GM10266 (cell line): ENCODE results near the gene PELI1.

Experiments used
- DNase-seq: peaks from one replicate; pipeline ENCODE4 v3.0.0; 2012; ENCODE audit errors: extremely low spot score
- TF ChIP-seq, protein P1 (sequence below): IDR thresholded peaks from 2 replicates; pipeline ENCODE4 v1.5.1; 2012; ENCODE audit warnings: mild to moderate bottlenecking, low read depth; ENCODE audit not compliant: control insufficient read depth, insufficient read depth; ENCODE audit errors: missing control alignments

Gene PELI1

DNA sequence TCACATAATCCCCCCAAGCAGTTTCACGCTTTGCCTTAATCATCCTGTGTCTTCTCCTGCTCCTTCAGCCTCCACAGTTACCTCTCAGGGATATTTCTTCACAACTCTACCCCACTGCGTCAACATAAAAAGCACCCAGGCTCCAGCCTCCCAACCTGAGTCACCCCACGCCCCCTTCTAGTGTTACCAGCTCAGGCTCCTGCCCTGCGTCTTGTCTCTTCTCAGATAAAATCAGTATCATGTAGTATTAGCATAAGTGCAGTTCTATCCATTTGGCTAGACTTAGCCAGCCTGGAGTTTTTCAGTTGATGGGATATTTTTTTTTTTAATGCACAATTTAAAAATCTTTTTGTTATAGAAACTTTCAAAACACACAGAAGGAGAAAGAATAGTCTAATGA is 9.6 kb upstream of the PELI1 start:
- TF ChIP-seq, protein P1, sequence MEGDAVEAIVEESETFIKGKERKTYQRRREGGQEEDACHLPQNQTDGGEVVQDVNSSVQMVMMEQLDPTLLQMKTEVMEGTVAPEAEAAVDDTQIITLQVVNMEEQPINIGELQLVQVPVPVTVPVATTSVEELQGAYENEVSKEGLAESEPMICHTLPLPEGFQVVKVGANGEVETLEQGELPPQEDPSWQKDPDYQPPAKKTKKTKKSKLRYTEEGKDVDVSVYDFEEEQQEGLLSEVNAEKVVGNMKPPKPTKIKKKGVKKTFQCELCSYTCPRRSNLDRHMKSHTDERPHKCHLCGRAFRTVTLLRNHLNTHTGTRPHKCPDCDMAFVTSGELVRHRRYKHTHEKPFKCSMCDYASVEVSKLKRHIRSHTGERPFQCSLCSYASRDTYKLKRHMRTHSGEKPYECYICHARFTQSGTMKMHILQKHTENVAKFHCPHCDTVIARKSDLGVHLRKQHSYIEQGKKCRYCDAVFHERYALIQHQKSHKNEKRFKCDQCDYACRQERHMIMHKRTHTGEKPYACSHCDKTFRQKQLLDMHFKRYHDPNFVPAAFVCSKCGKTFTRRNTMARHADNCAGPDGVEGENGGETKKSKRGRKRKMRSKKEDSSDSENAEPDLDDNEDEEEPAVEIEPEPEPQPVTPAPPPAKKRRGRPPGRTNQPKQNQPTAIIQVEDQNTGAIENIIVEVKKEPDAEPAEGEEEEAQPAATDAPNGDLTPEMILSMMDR: no peak
- no peak for DNase-seq

DNA sequence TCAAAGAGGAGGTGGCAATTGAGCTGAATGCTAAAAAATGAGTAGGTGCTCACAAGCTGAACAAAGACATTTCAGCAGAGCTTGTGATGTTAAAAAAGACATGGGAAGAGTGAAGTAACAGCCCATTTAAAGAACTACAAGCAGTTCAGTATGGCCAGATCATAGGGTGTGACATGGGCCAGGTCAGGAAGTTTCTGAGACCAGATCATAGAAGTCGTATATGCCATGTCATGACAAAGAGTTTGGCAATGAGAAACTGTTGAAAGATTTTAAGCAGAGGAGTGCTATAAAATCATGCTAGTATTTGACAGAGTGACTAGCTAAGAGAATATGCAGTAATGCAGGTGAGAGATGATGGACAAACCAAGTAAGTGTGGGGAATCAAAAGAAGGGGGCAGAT is 7.3 kb upstream of the PELI1 start:
- TF ChIP-seq, protein P1: no peak
- no peak for DNase-seq

DNA sequence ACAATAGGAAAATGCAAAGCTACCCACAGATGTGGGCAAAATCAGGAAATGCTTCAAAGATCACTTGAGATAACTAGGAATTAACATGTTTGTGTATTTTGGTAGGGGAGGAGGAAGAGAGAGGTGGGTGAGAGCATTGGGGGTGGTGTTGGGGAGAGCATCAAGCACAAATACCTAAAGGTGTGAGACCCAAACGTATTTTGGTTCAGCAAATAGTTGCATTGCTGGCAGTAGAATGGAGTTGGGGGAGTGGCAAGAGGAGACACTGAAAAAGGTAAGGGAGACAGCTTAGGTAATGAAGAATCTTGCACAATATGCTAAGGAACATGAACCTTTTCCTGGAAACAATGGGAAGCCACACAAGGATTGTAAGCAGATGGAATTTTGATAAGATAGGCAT is 1.5 kb upstream of the PELI1 start:
- TF ChIP-seq, protein P1: no peak
- DNase-seq: no peak

DNA sequence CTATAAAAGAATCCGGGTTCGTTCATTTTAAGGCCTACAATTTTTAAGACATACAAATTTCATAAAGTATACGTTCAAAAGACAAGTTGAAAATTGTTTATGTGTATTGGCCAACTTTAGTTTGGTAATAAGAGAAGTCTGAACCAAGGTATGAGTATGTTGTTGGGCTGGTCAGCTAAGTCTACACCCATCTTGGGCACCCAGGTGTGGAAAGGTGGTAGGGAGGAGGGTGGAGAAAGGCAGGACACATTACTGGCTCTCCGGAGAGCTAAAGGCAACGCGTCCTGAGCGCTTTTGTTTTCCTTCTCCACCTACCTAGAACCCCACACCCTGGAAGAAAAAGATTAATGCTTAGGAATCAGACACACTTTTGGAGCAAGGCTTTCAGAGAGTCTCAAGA is 899 bp upstream of the PELI1 start:
- TF ChIP-seq, protein P1: no peak

DNA sequence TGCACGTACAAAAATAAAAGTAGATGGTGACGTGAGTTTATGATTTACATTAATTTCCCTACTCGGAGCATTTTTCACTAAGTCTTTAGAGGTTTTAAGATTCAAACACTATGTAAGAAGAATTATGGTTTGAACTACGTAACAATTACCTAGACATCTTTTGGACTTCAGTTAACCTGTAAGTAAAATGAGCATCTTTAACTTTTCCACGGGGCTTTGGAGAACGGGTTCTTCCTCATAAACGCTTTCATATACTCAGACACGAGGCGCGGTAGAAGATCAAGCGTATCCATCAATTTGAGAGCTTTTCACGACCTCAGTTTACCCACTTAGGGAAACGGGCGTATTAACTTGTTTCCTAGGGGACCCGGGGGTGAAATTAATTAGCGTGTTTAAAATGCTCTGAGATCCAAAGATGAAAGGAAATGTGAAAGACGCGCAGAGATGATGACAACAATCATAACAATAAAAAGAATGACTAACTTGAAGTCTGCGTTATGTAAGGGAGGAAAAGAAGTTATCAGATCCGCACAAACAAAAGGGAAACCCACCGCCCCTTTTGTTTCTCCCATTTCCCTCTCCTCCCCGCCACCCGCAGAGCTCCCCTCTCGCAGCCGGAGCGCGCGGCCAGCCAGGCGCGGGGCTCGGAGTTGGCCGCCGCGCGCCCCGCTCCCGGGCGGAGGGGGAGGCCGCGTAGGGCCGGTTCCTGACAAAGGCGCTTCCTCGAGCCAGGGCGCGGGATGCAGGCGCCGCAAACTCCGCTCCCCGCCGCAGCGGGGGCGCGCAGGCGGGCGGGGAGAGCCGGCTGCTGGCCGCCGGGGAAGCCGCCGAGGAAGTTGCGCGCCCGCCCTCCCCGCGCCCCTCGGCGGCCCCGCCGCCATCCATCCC is 807 bp downstream of the PELI1 start:
- DNase-seq: peak; percentile 41
- TF ChIP-seq, protein P1: no peak

More for the DNA sequence above, 899 bp upstream of the PELI1 start:
- no peak for DNase-seq

DNA sequence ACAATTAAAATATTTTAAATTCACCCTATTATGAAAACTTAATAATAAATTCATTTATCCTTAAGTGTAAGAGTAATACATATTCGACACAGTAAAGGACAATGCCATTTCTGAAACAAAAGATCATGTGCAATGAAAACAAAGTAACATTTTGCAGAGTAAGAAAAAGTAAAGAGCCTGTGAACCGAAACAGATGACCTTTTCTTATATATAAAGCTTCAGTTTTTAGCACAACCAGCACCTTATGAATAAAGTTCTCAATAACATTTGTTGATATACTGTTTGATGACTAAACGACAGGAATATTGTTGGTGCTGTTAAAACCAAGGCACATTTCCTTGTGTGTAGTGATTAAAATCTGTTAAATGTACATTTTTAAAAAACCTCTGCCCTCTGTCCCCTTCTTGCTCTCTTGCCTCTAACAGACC is 1.5 kb downstream of the PELI1 start:
- TF ChIP-seq, protein P1: no peak

More for the DNA sequence above, 1.5 kb downstream of the PELI1 start:
- no peak for DNase-seq
